H9 (cell line): ENCODE results near the gene CHIC1. TPM values are rescaled to one million over a fixed set of nuclear protein-coding genes. Genes with fewer than 3 reads are reported as not detected.

ENCODE experiments used
- DNase-seq: peaks from one replicate; pipeline ENCODE4 v3.0.0-alpha.2; 2017
- H2AFZ ChIP-seq: one replicate; pipeline ENCODE4 v1.6.1; 2013; ENCODE audit warnings: mild to moderate bottlenecking, low read length, control low read depth, moderate library complexity
- H2AK5ac ChIP-seq: 2 replicates; pipeline ENCODE4 v1.6.1; 2013; ENCODE audit warnings: low read length, control low read depth, mixed read lengths; ENCODE audit not compliant: insufficient read length
- H2BK120ac ChIP-seq: one replicate; pipeline ENCODE4 v1.6.1; 2013; ENCODE audit warnings: low read depth, mild to moderate bottlenecking, low read length, control low read depth, inconsistent platforms; ENCODE audit not compliant: poor library complexity, severe bottlenecking
- H2BK12ac ChIP-seq: 2 replicates; pipeline ENCODE4 v1.6.1; 2013; ENCODE audit warnings: low read length, control low read depth, mixed read lengths, low read depth; ENCODE audit not compliant: insufficient read length
- H2BK15ac ChIP-seq: 2 replicates; pipeline ENCODE4 v1.6.1; 2013; ENCODE audit warnings: low read depth, low read length, control low read depth
- H2BK20ac ChIP-seq: one replicate; pipeline ENCODE4 v1.6.1; 2013; ENCODE audit warnings: low read depth, mild to moderate bottlenecking, low read length, control low read depth, inconsistent platforms; ENCODE audit not compliant: poor library complexity, severe bottlenecking
- H2BK5ac ChIP-seq: 2 replicates; pipeline ENCODE4 v1.6.1; 2013; ENCODE audit warnings: low read length, control low read depth, mixed read lengths; ENCODE audit not compliant: insufficient read length
- H3K14ac ChIP-seq: 2 replicates; pipeline ENCODE4 v1.6.1; 2013; ENCODE audit warnings: low read length, control low read depth; ENCODE audit not compliant: insufficient read depth
- H3K18ac ChIP-seq: 2 replicates; pipeline ENCODE4 v1.6.1; 2013; ENCODE audit warnings: low read depth, mild to moderate bottlenecking, mixed read lengths, low read length, control low read depth; ENCODE audit not compliant: insufficient read length
- H3K23ac ChIP-seq: 2 replicates; pipeline ENCODE4 v1.6.1; 2013; ENCODE audit warnings: low read length, control low read depth, mixed read lengths, low read depth; ENCODE audit not compliant: insufficient read length
- H3K23me2 ChIP-seq: 2 replicates; pipeline ENCODE4 v1.6.1; 2013; ENCODE audit warnings: low read depth, mild to moderate bottlenecking, mixed read lengths, low read length, control low read depth; ENCODE audit not compliant: insufficient read length, poor library complexity, severe bottlenecking
- H3K27ac ChIP-seq: 2 replicates; pipeline ENCODE4 v1.5.1; 2013; ENCODE audit warnings: low read length, control low read depth, mixed read lengths, low read depth; ENCODE audit not compliant: insufficient read length
- H3K27me3 ChIP-seq: 2 replicates; pipeline ENCODE4 v1.6.1; 2013; ENCODE audit warnings: low read length, control low read depth, inconsistent platforms; ENCODE audit not compliant: insufficient read depth
- H3K4ac ChIP-seq: 2 replicates; pipeline ENCODE4 v1.6.1; 2013; ENCODE audit warnings: low read depth, mild to moderate bottlenecking, control low read depth, inconsistent platforms, low read length, moderate library complexity
- H3K4me1 ChIP-seq: 2 replicates; pipeline ENCODE4 v1.6.1; 2013; ENCODE audit warnings: low read length, control low read depth, inconsistent platforms; ENCODE audit not compliant: insufficient read depth
- H3K4me2 ChIP-seq: 2 replicates; pipeline ENCODE4 v1.6.1; 2013; ENCODE audit warnings: low read length, control low read depth, mixed read lengths; ENCODE audit not compliant: insufficient read length, insufficient read depth
- H3K56ac ChIP-seq: 2 replicates; pipeline ENCODE4 v1.6.1; 2013; ENCODE audit warnings: low read depth, mild to moderate bottlenecking, mixed read lengths, low read length, control low read depth; ENCODE audit not compliant: insufficient read length
- H3K79me1 ChIP-seq: 2 replicates; pipeline ENCODE4 v1.6.1; 2013; ENCODE audit warnings: low read depth, mild to moderate bottlenecking, moderate library complexity, low read length, control low read depth, inconsistent platforms; ENCODE audit not compliant: insufficient read depth, poor library complexity, severe bottlenecking
- H3K79me2 ChIP-seq: 2 replicates; pipeline ENCODE4 v1.6.1; 2013; ENCODE audit warnings: low read length, control low read depth, inconsistent platforms; ENCODE audit not compliant: insufficient read depth
- H3K9ac ChIP-seq: 2 replicates; pipeline ENCODE4 v1.6.1; 2013; ENCODE audit warnings: low read length, control low read depth, mixed read lengths; ENCODE audit not compliant: insufficient read length; ENCODE audit errors: extremely low read depth
- H3K9me3 ChIP-seq: one replicate; pipeline ENCODE4 v1.6.1; 2013; ENCODE audit warnings: low read depth, low read length, inconsistent platforms; ENCODE audit not compliant: control insufficient read depth
- H3T11ph ChIP-seq: one replicate; pipeline ENCODE4 v1.6.1; 2013; ENCODE audit warnings: mild to moderate bottlenecking, low read length, control low read depth, inconsistent platforms
- H4K20me1 ChIP-seq: one replicate; pipeline ENCODE4 v1.6.1; 2013; ENCODE audit not compliant: control insufficient read depth, insufficient read length, insufficient read depth
- H4K5ac ChIP-seq: 2 replicates; pipeline ENCODE4 v1.6.1; 2013; ENCODE audit warnings: low read depth, mild to moderate bottlenecking, mixed read lengths, low read length, control low read depth; ENCODE audit not compliant: insufficient read length
- H4K8ac ChIP-seq: replicated peaks from 2 replicates; pipeline ENCODE4 v1.6.1; 2013; ENCODE audit warnings: low read length, control low read depth, mixed read lengths, low read depth; ENCODE audit not compliant: insufficient read length
- H4K91ac ChIP-seq: 2 replicates; pipeline ENCODE4 v1.6.1; 2013; ENCODE audit warnings: low read depth, mild to moderate bottlenecking, moderate library complexity, mixed read lengths, low read length, control low read depth; ENCODE audit not compliant: insufficient read length
- H3K27ac Mint-ChIP-seq, 3 experiments: 2 replicates in 2 of 3; 3 replicates in 1 of 3; pipeline ENCODE4 v1.8.0; 2020 to 2021; ENCODE audit warnings: mixed read lengths in 3 of 3, mild to moderate bottlenecking in 1 of 3, moderate library complexity in 1 of 3
- H3K27me3 Mint-ChIP-seq: 2 replicates; pipeline ENCODE4 v1.8.0; 2021; ENCODE audit warnings: low read depth, mild to moderate bottlenecking, moderate library complexity, mixed read lengths
- H3K36me3 Mint-ChIP-seq, 3 experiments: 2 replicates in 2 of 3; 3 replicates in 1 of 3; pipeline ENCODE4 v1.8.0; 2020 to 2021; ENCODE audit warnings: low read depth in 3 of 3, mixed read lengths in 3 of 3; ENCODE audit not compliant: insufficient read depth in 1 of 3
- H3K4me1 Mint-ChIP-seq, 2 experiments: 2 replicates each; pipeline ENCODE4 v1.8.0; 2020; ENCODE audit warnings: mixed read lengths in 2 of 2
- H3K4me3 Mint-ChIP-seq, 2 experiments: 2 replicates in 1 of 2; 3 replicates in 1 of 2; pipeline ENCODE4 v1.8.0; 2020 to 2021; ENCODE audit warnings: mild to moderate bottlenecking in 2 of 2, mixed read lengths in 2 of 2, moderate library complexity in 1 of 2
- H3K9me3 Mint-ChIP-seq, 2 experiments: 2 replicates in 1 of 2; 3 replicates in 1 of 2; pipeline ENCODE4 v1.8.0; 2020; ENCODE audit warnings: mild to moderate bottlenecking in 2 of 2, mixed read lengths in 2 of 2, moderate library complexity in 1 of 2
- CTCF ChIP-seq: fragments of 200-600 bp; sonication (generic); conservative IDR thresholded peaks from 3 replicates; pipeline ENCODE4 v1.8.0; 2021; ENCODE audit warnings: antibody characterized with exemption, mild to moderate bottlenecking
- WGBS: extraction: QIAGEN DNeasy Blood & Tissue Kit; methylation state at CpG from one replicate; pipeline ENCODE4 v1.1.7; 2013; ENCODE audit warnings: missing lambda C conversion rate, low lambda C conversion rate, mixed read lengths; ENCODE audit not compliant: insufficient read length; ENCODE audit errors: extremely low coverage; 5-methylcytosine and 5-hydroxymethylcytosine counted together
- total RNA-seq: library from RNA; stranded (reverse); gene quantifications from 2 replicates; pipeline ENCODE4 v1.2.1, GENCODE V29; 2021

Gene CHIC1
- total RNA-seq, 1 experiment from 2014 or later = 17.2 TPM

DNA sequence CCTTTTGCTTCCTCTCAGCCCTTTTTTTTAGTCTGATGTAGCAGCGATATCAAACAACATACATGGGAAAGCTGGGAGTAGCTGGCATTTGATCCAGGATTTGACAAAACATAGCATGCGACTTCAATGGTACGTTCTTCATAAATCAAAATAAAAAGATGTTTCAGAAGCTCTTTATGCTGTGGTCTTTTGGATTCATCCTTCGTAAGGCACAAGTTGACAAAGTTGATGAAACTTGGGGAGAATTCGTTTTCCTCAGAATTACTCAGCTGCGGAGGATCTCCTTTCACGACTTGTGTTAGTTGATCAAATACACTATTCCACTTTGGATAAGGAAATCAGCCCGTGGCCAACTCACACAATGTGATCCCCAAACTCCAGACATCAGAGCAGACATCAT is 38.1 kb upstream of the CHIC1 start:
- H2BK20ac ChIP-seq = no peak overlapping the region
- no peaks in the 10 kb centered on the region for H3K23me2 ChIP-seq
- H2AK5ac ChIP-seq = no peak overlapping the region
- Mint-ChIP-seq H3K9me3 (peaks cover 51 to 59% of the 10 kb centered on the region in 2 experiments), H3K4me1 (peaks cover 28 to 30% of the 10 kb centered on the region in 2 experiments), H3K27me3 (peaks cover 5% of the 10 kb centered on the region), H3K4me3 (no peak overlapping the region), H3K36me3 (peaks cover 39 to 59% (median 43%) of the 10 kb centered on the region in 3 experiments), H3K27ac (no peak overlapping the region)
- no peak overlapping the region for H2AFZ ChIP-seq
- peaks cover 10% of the 10 kb centered on the region; the same call in 1 of the 2 replicates for H3K4me1 ChIP-seq
- WGBS = no CpG with 5 or more reads among the region's 8 CpGs
- no peak overlapping the region for H3K18ac ChIP-seq
- no peak for TF ChIP-seq CTCF
- no peak overlapping the region for H4K91ac ChIP-seq
- no peaks in the 10 kb centered on the region for H4K20me1 ChIP-seq
- H3K14ac ChIP-seq = no peak overlapping the region
- H3K4ac ChIP-seq = no peak overlapping the region
- no peak overlapping the region for H2BK12ac ChIP-seq
- DNase-seq = no peak
- H3K56ac ChIP-seq = no peak overlapping the region
- H3K79me1 ChIP-seq = no peaks in the 10 kb centered on the region
- H3K9me3 ChIP-seq = peaks cover 6% of the 10 kb centered on the region
- H3K79me2 ChIP-seq = no peaks in the 10 kb centered on the region
- H3K9ac ChIP-seq = no peak overlapping the region
- no peak overlapping the region for H2BK15ac ChIP-seq
- no peak overlapping the region for H2BK120ac ChIP-seq
- no peak overlapping the region for H3K23ac ChIP-seq
- H3K27ac ChIP-seq = no peak overlapping the region
- H3T11ph ChIP-seq = no peak overlapping the region
- no peak overlapping the region for H4K8ac ChIP-seq
- H3K4me2 ChIP-seq = no peak overlapping the region
- no peaks in the 10 kb centered on the region for H3K27me3 ChIP-seq
- no peak overlapping the region for H2BK5ac ChIP-seq
- H4K5ac ChIP-seq = no peak overlapping the region
